ENCODE results near the gene NUDC.

GRCh38 chr1:26986658-26987057 is 65.1 kb downstream of the NUDC start:
- TF ChIP-seq, protein P1, sequence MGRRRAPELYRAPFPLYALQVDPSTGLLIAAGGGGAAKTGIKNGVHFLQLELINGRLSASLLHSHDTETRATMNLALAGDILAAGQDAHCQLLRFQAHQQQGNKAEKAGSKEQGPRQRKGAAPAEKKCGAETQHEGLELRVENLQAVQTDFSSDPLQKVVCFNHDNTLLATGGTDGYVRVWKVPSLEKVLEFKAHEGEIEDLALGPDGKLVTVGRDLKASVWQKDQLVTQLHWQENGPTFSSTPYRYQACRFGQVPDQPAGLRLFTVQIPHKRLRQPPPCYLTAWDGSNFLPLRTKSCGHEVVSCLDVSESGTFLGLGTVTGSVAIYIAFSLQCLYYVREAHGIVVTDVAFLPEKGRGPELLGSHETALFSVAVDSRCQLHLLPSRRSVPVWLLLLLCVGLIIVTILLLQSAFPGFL (CRISPR knock-in tag; IDR thresholded peaks at IDR 0.05; ENCODE audit: borderline replicate concordance): no peak
- TF ChIP-seq SMAD3 (CRISPR knock-in tag; IDR thresholded peaks at IDR 0.05; ENCODE audit: borderline replicate concordance) (no peak), CTCF (IDR thresholded peaks at IDR 0.05) (no peak), NFYB (CRISPR knock-in tag; conservative IDR thresholded peaks at IDR 0.05; ENCODE audit: low read depth) (no peak), SOX15 (CRISPR knock-in tag; IDR thresholded peaks at IDR 0.05) (no peak), ZNF232 (CRISPR knock-in tag; IDR thresholded peaks at IDR 0.05) (no peak), ELF4 (CRISPR knock-in tag; IDR thresholded peaks at IDR 0.05; ENCODE audit: low read depth) (no peak), NR2C2 (CRISPR knock-in tag; IDR thresholded peaks at IDR 0.05) (no peak)
- TF ChIP-seq, protein P2, sequence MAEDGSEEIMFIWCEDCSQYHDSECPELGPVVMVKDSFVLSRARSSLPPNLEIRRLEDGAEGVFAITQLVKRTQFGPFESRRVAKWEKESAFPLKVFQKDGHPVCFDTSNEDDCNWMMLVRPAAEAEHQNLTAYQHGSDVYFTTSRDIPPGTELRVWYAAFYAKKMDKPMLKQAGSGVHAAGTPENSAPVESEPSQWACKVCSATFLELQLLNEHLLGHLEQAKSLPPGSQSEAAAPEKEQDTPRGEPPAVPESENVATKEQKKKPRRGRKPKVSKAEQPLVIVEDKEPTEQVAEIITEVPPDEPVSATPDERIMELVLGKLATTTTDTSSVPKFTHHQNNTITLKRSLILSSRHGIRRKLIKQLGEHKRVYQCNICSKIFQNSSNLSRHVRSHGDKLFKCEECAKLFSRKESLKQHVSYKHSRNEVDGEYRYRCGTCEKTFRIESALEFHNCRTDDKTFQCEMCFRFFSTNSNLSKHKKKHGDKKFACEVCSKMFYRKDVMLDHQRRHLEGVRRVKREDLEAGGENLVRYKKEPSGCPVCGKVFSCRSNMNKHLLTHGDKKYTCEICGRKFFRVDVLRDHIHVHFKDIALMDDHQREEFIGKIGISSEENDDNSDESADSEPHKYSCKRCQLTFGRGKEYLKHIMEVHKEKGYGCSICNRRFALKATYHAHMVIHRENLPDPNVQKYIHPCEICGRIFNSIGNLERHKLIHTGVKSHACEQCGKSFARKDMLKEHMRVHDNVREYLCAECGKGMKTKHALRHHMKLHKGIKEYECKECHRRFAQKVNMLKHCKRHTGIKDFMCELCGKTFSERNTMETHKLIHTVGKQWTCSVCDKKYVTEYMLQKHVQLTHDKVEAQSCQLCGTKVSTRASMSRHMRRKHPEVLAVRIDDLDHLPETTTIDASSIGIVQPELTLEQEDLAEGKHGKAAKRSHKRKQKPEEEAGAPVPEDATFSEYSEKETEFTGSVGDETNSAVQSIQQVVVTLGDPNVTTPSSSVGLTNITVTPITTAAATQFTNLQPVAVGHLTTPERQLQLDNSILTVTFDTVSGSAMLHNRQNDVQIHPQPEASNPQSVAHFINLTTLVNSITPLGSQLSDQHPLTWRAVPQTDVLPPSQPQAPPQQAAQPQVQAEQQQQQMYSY (CRISPR knock-in tag; IDR thresholded peaks at IDR 0.05): no peak
- TF ChIP-seq, protein P3, sequence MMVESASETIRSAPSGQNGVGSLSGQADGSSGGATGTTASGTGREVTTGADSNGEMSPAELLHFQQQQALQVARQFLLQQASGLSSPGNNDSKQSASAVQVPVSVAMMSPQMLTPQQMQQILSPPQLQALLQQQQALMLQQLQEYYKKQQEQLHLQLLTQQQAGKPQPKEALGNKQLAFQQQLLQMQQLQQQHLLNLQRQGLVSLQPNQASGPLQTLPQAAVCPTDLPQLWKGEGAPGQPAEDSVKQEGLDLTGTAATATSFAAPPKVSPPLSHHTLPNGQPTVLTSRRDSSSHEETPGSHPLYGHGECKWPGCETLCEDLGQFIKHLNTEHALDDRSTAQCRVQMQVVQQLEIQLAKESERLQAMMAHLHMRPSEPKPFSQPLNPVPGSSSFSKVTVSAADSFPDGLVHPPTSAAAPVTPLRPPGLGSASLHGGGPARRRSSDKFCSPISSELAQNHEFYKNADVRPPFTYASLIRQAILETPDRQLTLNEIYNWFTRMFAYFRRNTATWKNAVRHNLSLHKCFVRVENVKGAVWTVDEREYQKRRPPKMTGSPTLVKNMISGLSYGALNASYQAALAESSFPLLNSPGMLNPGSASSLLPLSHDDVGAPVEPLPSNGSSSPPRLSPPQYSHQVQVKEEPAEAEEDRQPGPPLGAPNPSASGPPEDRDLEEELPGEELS (CRISPR knock-in tag; IDR thresholded peaks at IDR 0.05): no peak
